Measurements from ENCODE around the gene EXOC3L4. TPM values are rescaled to one million over a fixed set of nuclear protein-coding genes. Genes with fewer than 3 reads are reported as not detected.
A peak's percentile ranks its signal among the peaks of the same experiment; 100 is the strongest.
"Not testable (repeated sequence)": the region's sequence is repeated elsewhere in the genome, so short reads cannot be mapped to it uniquely, and the experiment has no call there.

Gene EXOC3L4
- total and polyA plus RNA-seq, 3 experiments from 2014 or later = not detected

DNA sequence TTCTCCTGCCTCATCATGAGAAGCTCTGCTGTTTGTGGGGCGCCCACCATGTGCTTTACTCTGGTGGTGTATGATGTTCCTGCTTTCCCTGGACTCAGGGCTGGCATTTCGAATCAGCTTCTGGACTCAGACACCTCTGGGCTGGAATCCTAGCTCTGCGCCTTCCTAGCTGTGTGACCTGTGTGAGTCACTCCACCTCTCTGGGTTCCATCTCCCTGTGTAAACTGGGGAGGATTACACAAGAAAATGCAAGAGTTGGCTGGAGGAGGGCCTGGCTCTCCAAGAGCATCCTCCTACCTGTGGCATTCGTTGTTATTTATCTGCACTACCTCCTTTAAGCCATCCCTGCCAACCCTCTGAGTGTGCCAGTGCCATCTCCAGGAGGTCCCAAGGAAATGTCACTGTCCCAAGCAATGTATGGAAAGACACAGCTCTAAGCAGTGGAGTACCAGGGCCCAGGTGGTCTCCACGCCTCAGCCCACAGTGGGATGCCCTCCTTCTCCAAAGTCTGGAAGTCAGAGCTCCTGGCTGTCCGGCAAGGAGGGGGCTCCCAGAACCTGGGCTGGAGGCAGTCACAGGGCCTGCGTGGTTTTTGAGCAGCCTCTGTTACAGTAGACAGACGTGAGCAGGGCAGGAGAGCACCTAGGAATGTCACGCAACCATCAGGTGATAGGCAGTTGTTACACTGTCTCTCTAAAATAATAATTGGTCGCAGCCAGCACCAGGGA lies 21.5 kb downstream of the EXOC3L4 start:
- Mint-ChIP-seq H3K4me3 (peak overlapping the region in 3 of 7 donors; percentile 5 to 57 (median 32)), H3K27me3 (peaks cover 13 to 18% of the 10 kb centered on the region in 2 donors), H3K4me1 (peaks cover 6 to 13% (median 8%) of the 10 kb centered on the region in 3 donors), H3K36me3 (no peaks in the 10 kb centered on the region), H3K9me3 (no peaks in the 10 kb centered on the region), H3K27ac (no peak overlapping the region)
- POLR2A ChIA-PET = no interaction called here
- no peaks in the 10 kb centered on the region for H3K9me3 ChIP-seq (ENCODE audit: low read length)
- no peak overlapping the region for H3K4me3 ChIP-seq (ENCODE audit: low read length)
- H3K36me3 ChIP-seq (ENCODE audit: insufficient read depth, low read length) = no peaks in the 10 kb centered on the region
- H3K27ac ChIP-seq (ENCODE audit: low read depth, low read length) = no peak overlapping the region
- no peaks in the 10 kb centered on the region for H3K4me1 ChIP-seq (ENCODE audit: insufficient read depth, low read length)
- CTCF ChIA-PET = interaction anchor here (1.3 kb wide), 1 partner anchor 11 kb away, joined by 3 read pairs; no protein-coding TSS in a partner anchor
- no peaks in the 10 kb centered on the region for H3K27me3 ChIP-seq (ENCODE audit: insufficient read depth, low read length, poor library complexity, severe bottlenecking)
- no peak for DNase-seq

DNA sequence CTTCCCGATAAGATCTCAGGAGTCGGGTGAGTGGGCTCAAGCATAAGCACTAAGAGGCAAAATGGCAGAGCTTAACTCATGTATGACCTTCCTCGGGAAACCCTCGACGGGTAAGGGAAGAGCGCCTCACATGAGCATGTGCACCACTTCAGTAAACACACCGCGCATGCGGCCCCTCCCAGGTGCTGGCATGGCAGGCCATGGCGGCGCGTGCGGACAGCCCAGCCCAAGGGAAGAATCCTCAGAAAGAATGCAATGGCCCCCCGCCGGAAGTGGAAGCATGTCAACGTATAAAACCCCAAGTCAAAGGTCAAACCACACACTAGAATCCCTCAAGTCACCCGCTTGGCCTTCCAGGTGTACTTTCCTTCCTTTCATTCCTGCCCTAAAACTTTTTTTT lies 22.1 kb downstream of the EXOC3L4 start:
- H3K4me3 ChIP-seq (ENCODE audit: low read length) = no peak overlapping the region
- no peaks in the 10 kb centered on the region for H3K9me3 ChIP-seq (ENCODE audit: low read length)
- H3K4me1 ChIP-seq (ENCODE audit: insufficient read depth, low read length) = no peaks in the 10 kb centered on the region
- no peaks in the 10 kb centered on the region for H3K36me3 Mint-ChIP-seq
- ChIA-PET CTCF (interaction anchor here (3.6 kb wide), 1 partner anchor 11 kb away, joined by 12 read pairs; no protein-coding TSS in a partner anchor), POLR2A (no interaction called here)
- peaks cover 16 to 19% of the 10 kb centered on the region in 2 donors for H3K27me3 Mint-ChIP-seq
- no peaks in the 10 kb centered on the region for H3K27me3 ChIP-seq (ENCODE audit: insufficient read depth, low read length, poor library complexity, severe bottlenecking)
- no peak overlapping the region for H3K27ac Mint-ChIP-seq
- H3K27ac ChIP-seq (ENCODE audit: low read depth, low read length) = no peak overlapping the region
- H3K36me3 ChIP-seq (ENCODE audit: insufficient read depth, low read length) = no peaks in the 10 kb centered on the region
- H3K4me3 Mint-ChIP-seq = no peak overlapping the region
- H3K4me1 Mint-ChIP-seq = peaks cover 6 to 13% (median 8%) of the 10 kb centered on the region in 3 donors
- H3K9me3 Mint-ChIP-seq = no peaks in the 10 kb centered on the region
- no peak for DNase-seq

GRCh38 chr14:103117499-103117898 lies 23.0 kb downstream of the EXOC3L4 start:
- CTCF ChIA-PET = interaction anchor here (3.6 kb wide), 1 partner anchor 12 kb away, joined by 12 read pairs; no protein-coding TSS in a partner anchor
- H3K9me3 Mint-ChIP-seq; H3K36me3 Mint-ChIP-seq; H3K27ac Mint-ChIP-seq; POLR2A ChIA-PET; H3K27ac ChIP-seq (ENCODE audit: low read depth, low read length); DNase-seq; H3K4me3 ChIP-seq (ENCODE audit: low read length); H3K36me3 ChIP-seq (ENCODE audit: insufficient read depth, low read length); H3K4me1 ChIP-seq (ENCODE audit: insufficient read depth, low read length); H3K9me3 ChIP-seq (ENCODE audit: low read length); H3K27me3 ChIP-seq (ENCODE audit: insufficient read depth, low read length, poor library complexity, severe bottlenecking); H3K4me3 Mint-ChIP-seq: not testable (repeated sequence)
- Mint-ChIP-seq H3K27me3 (peaks cover 19 to 20% of the 10 kb centered on the region in 2 donors), H3K4me1 (peaks cover 6 to 13% (median 8%) of the 10 kb centered on the region in 3 donors)

- no peak overlapping the region for H3K4me3 Mint-ChIP-seq
- ChIA-PET POLR2A (no interaction called here), CTCF (interaction anchor here (3.6 kb wide), 1 partner anchor 13 kb away, joined by 12 read pairs; no protein-coding TSS in a partner anchor)
- peaks cover 19 to 20% of the 10 kb centered on the region in 2 donors for H3K27me3 Mint-ChIP-seq
- no peaks in the 10 kb centered on the region for H3K9me3 Mint-ChIP-seq
- Histone ChIP-seq H3K9me3 (ENCODE audit: low read length) (no peaks in the 10 kb centered on the region), H3K36me3 (ENCODE audit: insufficient read depth, low read length) (no peaks in the 10 kb centered on the region), H3K27ac (ENCODE audit: low read depth, low read length) (peak overlapping the region; percentile 79), H3K4me1 (ENCODE audit: insufficient read depth, low read length) (peaks cover 7% of the 10 kb centered on the region), H3K27me3 (ENCODE audit: insufficient read depth, low read length, poor library complexity, severe bottlenecking) (peaks cover 4% of the 10 kb centered on the region), H3K4me3 (ENCODE audit: low read length) (no peak overlapping the region)
- H3K36me3 Mint-ChIP-seq = no peaks in the 10 kb centered on the region
- no peak for DNase-seq
- peaks cover 6 to 13% (median 8%) of the 10 kb centered on the region in 3 donors for H3K4me1 Mint-ChIP-seq
- H3K27ac Mint-ChIP-seq = no peak overlapping the region
Measured at GRCh38 chr14:103118018-103118662, 23.6 kb downstream of the EXOC3L4 start.

- no peak overlapping the region for H3K27ac Mint-ChIP-seq
- Histone ChIP-seq H3K4me3 (ENCODE audit: low read length) (no peak overlapping the region), H3K4me1 (ENCODE audit: insufficient read depth, low read length) (peaks cover 7% of the 10 kb centered on the region), H3K27me3 (ENCODE audit: insufficient read depth, low read length, poor library complexity, severe bottlenecking) (peaks cover 4% of the 10 kb centered on the region), H3K9me3 (ENCODE audit: low read length) (no peaks in the 10 kb centered on the region), H3K27ac (ENCODE audit: low read depth, low read length) (peak overlapping the region; percentile 79), H3K36me3 (ENCODE audit: insufficient read depth, low read length) (no peaks in the 10 kb centered on the region)
- peaks cover 19 to 20% of the 10 kb centered on the region in 2 donors for H3K27me3 Mint-ChIP-seq
- DNase-seq = no peak
- H3K4me1 Mint-ChIP-seq = peaks cover 6 to 13% (median 8%) of the 10 kb centered on the region in 3 donors
- ChIA-PET CTCF (interaction anchor here (3.6 kb wide), 1 partner anchor 14 kb away, joined by 12 read pairs; no protein-coding TSS in a partner anchor), POLR2A (no interaction called here)
- no peak overlapping the region for H3K4me3 Mint-ChIP-seq
- H3K36me3 Mint-ChIP-seq = no peaks in the 10 kb centered on the region
- H3K9me3 Mint-ChIP-seq = no peaks in the 10 kb centered on the region
Measured at GRCh38 chr14:103118663-103119404, 24.3 kb downstream of the EXOC3L4 start.

- H3K27ac ChIP-seq (ENCODE audit: low read depth, low read length); POLR2A ChIA-PET; H3K36me3 ChIP-seq (ENCODE audit: insufficient read depth, low read length); H3K4me1 ChIP-seq (ENCODE audit: insufficient read depth, low read length); H3K9me3 Mint-ChIP-seq; H3K27ac Mint-ChIP-seq; DNase-seq; H3K9me3 ChIP-seq (ENCODE audit: low read length); H3K4me3 ChIP-seq (ENCODE audit: low read length); H3K36me3 Mint-ChIP-seq; H3K4me3 Mint-ChIP-seq; H3K27me3 ChIP-seq (ENCODE audit: insufficient read depth, low read length, poor library complexity, severe bottlenecking): not testable (repeated sequence)
- peaks cover 6 to 15% (median 7%) of the 10 kb centered on the region in 3 donors for H3K4me1 Mint-ChIP-seq
- H3K27me3 Mint-ChIP-seq = peaks cover 19 to 25% of the 10 kb centered on the region in 2 donors
- CTCF ChIA-PET = interaction anchor here (3.6 kb wide), 1 partner anchor 14 kb away, joined by 12 read pairs; no protein-coding TSS in a partner anchor
Measured at GRCh38 chr14:103119527-103119926, 25.0 kb downstream of the EXOC3L4 start.

DNA sequence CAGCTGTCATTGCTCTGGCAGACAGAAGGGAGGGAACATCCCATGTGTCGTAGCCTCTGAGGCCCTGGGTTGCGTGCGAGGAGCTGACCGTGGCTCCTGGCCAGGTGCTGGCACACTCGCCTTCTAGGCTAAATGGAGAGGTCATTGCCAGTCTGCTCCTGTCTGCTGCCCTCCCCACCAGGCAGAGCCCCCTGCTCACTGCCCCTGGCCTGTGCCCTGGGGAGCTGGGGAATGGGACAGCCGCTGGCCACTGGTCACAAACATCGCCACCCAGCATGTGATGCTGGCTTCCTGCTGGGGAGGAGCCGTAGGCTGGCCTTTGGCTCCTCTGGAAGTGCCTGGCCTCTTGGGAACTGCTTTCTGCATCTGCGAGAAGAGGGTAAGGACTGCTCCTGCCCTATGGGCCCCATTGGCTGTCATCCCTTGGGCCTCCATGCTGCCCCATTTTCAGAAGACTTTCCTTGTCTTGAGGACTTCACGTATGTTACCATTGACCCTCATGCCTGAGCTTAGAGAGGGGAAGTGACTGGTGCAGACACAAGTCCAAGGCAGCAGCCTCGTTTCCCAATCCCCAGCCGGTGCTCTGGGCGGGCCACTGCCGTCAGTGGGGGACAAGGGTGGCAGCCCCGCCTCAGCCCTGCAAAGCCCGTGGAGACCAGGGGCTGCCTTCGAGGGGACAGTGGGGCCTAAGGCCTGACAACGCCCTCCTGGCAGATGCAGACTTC lies 26.8 kb downstream of the EXOC3L4 start:
- H3K4me1 Mint-ChIP-seq = peaks cover 0 to 5% (median 0%) of the 10 kb centered on the region in 3 donors
- no peaks in the 10 kb centered on the region for H3K36me3 Mint-ChIP-seq
- peaks cover 22 to 25% of the 10 kb centered on the region in 2 donors for H3K27me3 Mint-ChIP-seq
- peak overlapping the region in 1 of 7 donors; percentile 45 for H3K4me3 Mint-ChIP-seq
- DNase-seq = no peak
- H3K9me3 Mint-ChIP-seq = no peaks in the 10 kb centered on the region
- Histone ChIP-seq H3K4me1 (ENCODE audit: insufficient read depth, low read length) (peaks cover 7% of the 10 kb centered on the region), H3K36me3 (ENCODE audit: insufficient read depth, low read length) (no peaks in the 10 kb centered on the region), H3K27me3 (ENCODE audit: insufficient read depth, low read length, poor library complexity, severe bottlenecking) (peaks cover 4% of the 10 kb centered on the region), H3K4me3 (ENCODE audit: low read length) (no peak overlapping the region), H3K9me3 (ENCODE audit: low read length) (no peaks in the 10 kb centered on the region), H3K27ac (ENCODE audit: low read depth, low read length) (no peak overlapping the region)
- ChIA-PET POLR2A (no interaction called here), CTCF (no interaction called here)
- H3K27ac Mint-ChIP-seq = no peak overlapping the region

All from CD8-positive, alpha-beta memory T cell (primary cell).